ENCODE results near the gene AIFM1.

Gene AIFM1

DNA sequence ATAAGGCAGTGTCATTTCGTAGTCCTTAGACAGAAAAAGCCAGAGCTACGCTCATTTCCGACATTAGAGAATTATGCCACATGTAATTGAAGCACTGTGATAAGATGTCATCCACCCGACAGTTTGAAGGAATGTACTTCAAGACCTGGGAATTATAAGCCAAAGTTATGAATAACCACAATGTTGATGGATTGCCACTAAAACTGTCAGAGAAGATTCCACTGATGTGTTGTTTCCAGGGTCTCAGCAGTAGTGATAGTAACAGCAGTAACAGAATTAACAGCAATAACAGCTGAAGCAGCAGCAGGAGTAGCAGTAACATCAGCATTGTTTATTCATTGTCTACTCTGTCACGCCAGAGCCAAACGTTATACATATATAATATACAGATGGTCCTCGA, 30.8 kb upstream of the AIFM1 start:
- no peak for DNase-seq (ENCODE audit: extremely low read depth, low read depth)
- no peak for TF ChIP-seq CTCF (IDR thresholded peaks at IDR 0.05; ENCODE audit: low read depth, low read length, missing control alignments)
- no peak overlapping the region for H3K4me3 ChIP-seq (replicated peaks; ENCODE audit: low read depth, low read length)

- no peak for TF ChIP-seq CTCF (IDR thresholded peaks at IDR 0.05; ENCODE audit: low read depth, low read length, missing control alignments)
- no peak for DNase-seq (ENCODE audit: extremely low read depth, low read depth)
These were observed 25.2 kb upstream of the AIFM1 start for GRCh38 chrX:130190801-130191200.

DNA sequence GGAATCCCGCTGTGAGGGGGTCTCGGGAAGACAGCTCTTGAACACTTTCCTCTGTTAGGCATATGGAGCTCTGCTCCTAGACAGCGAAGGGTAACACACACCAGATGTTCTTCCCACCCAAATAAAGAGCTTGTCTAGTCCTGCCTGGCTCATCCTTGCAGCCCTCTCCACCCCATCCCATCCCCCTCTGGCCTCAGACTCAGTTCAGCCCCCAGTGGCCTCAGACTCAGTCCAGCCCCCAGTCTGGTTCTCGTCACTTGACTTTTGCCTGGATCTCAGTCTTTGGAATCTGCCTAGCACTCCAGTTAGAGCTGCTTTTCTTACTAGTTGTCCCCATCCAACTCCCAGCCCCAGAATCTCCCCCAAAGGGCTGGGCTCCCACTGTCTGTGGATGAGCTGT, 21.0 kb upstream of the AIFM1 start:
- no peak overlapping the region for H3K4me3 ChIP-seq (replicated peaks; ENCODE audit: low read depth, low read length)
- no peak for TF ChIP-seq CTCF (IDR thresholded peaks at IDR 0.05; ENCODE audit: low read depth, low read length, missing control alignments)
- no peak for DNase-seq (ENCODE audit: extremely low read depth, low read depth)

More at GRCh38 chrX:130190801-130191200, 25.2 kb upstream of the AIFM1 start:
- H3K4me3 ChIP-seq (replicated peaks; ENCODE audit: low read depth, low read length), result no peak overlapping the region

DNA sequence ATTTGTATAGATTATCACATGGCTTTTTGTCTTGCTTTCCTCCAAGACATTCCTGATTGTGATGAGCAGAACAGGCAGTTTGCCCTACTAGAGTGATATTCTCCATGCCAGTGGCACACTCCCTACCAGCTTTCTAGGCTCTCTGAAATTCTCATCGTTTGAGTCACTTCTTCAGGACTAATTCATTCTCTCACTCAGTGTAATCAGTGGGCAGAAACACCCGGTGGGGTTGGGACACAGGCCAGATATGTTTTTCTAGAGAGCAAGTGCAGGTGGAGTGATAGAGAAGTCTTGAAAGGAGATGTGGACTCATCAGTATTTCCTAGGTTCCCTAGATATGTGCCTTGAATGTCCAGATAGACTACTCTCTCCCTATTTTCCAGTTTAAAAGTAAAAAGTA, 19.2 kb upstream of the AIFM1 start:
- TF ChIP-seq CTCF (IDR thresholded peaks at IDR 0.05; ENCODE audit: low read depth, low read length, missing control alignments), result no peak
- no peak overlapping the region for H3K4me3 ChIP-seq (replicated peaks; ENCODE audit: low read depth, low read length)
- DNase-seq (ENCODE audit: extremely low read depth, low read depth), result no peak

DNA sequence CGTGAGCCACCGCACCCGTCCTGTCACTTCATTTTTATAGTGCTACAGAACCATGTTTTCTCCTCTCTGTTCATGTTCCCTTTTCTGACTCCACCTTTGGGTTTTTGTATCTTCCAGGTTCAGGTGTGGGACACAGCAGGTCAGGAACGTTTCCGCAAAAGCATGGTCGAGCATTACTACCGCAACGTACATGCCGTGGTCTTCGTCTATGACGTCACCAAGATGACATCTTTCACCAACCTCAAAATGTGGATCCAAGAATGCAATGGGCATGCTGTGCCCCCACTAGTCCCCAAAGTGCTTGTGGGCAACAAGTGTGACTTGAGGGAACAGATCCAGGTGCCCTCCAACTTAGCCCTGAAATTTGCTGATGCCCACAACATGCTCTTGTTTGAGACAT, 18.5 kb upstream of the AIFM1 start:
- DNase-seq (ENCODE audit: extremely low read depth, low read depth), result no peak
- TF ChIP-seq CTCF (IDR thresholded peaks at IDR 0.05; ENCODE audit: low read depth, low read length, missing control alignments), result no peak
- H3K4me3 ChIP-seq (replicated peaks; ENCODE audit: low read depth, low read length), result no peak overlapping the region

DNA sequence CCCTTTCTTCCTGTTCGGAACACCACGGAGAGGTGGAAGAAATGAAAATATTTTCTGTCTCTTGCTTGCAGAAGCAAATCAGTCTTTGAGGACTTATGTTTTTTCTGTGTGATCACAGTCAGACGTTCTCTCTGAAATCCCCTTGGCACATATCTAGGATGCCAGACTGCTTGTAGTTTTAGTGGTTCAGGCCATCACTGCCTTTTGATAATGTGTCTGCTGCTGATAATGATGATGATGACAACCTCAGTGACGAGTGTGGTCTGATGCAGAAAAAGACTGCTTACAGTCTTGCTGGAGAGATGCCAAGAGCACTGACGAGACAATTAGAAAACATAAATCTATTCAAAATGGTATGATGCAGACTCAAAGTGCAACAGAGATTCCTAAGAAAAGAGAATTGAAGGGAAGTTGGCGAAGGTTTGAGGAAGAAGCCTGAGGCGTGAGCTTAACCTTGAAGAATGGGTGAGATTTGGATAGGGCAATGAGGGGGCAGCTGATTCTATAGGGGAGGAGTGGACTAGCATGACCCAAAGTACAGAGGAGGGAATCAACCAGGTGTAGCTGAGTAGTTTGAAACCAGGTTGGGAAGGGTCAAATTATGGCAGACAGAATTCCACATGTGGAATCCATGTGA, 14.1 kb upstream of the AIFM1 start:
- no peak overlapping the region for H3K4me3 ChIP-seq (replicated peaks; ENCODE audit: low read depth, low read length)
- TF ChIP-seq CTCF (IDR thresholded peaks at IDR 0.05; ENCODE audit: low read depth, low read length, missing control alignments), result no peak
- no peak for DNase-seq (ENCODE audit: extremely low read depth, low read depth)

DNA sequence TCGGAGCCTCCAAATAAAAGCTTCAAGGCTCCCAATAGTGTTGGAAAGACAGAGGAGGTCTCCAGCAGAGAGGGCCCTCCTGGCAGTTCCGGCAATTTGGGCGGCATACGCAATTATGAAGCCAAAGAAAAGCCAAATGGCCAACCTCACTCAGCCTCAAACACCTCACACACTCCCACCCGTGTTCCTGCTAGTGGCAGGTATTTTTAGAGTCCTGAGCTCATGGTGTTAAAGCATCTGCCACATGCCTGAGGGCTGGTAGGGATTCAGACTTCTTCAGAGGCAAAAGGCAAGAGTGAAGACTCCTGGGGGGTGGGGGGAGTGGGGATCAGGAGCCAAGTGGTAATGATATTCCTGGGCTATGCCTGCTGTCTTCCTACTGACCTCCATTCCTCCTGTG, 13.5 kb upstream of the AIFM1 start:
- H3K4me3 ChIP-seq (replicated peaks; ENCODE audit: low read depth, low read length), result no peak overlapping the region
- no peak for DNase-seq (ENCODE audit: extremely low read depth, low read depth)
- no peak for TF ChIP-seq CTCF (IDR thresholded peaks at IDR 0.05; ENCODE audit: low read depth, low read length, missing control alignments)

Data from HFF-Myc (cell line).